GM11168 (cell line): ENCODE data around the gene KCNJ11.

Experiments used
- in situ Hi-C: fragments of 300-500 bp; cut with MboI; formaldehyde crosslinking; loops from one replicate; pipeline ENCODE4 v1.12.0; 2022; ENCODE audit warnings: low sequenced_read_pairs; ENCODE audit not compliant: unreplicated experiment

Gene KCNJ11

GRCh38 chr11:17410606-17411379 is 22.3 kb upstream of the KCNJ11 start:
- in situ Hi-C loops = no loop called here

GRCh38 chr11:17408641-17409040 is 20.2 kb upstream of the KCNJ11 start:
- in situ Hi-C loops = no loop called here

GRCh38 chr11:17408026-17408425 is 19.6 kb upstream of the KCNJ11 start:
- in situ Hi-C loops = no loop called here

- in situ Hi-C loops = no loop called here
These were observed 19.1 kb upstream of the KCNJ11 start for GRCh38 chr11:17407575-17407974.

GRCh38 chr11:17406818-17407149 is 18.3 kb upstream of the KCNJ11 start:
- in situ Hi-C loops = no loop called here

GRCh38 chr11:17406082-17406817 is 17.8 kb upstream of the KCNJ11 start:
- in situ Hi-C loops = no loop called here

GRCh38 chr11:17405232-17406005 is 17.0 kb upstream of the KCNJ11 start:
- in situ Hi-C loops = no loop called here

GRCh38 chr11:17403980-17404759 is 15.7 kb upstream of the KCNJ11 start:
- in situ Hi-C loops = no loop called here

GRCh38 chr11:17402486-17402885 is 14.0 kb upstream of the KCNJ11 start:
- in situ Hi-C loops = no loop called here

- in situ Hi-C loops = no loop called here
These were observed 13.4 kb upstream of the KCNJ11 start for GRCh38 chr11:17401841-17402240.

GRCh38 chr11:17401316-17401715 is 12.9 kb upstream of the KCNJ11 start:
- in situ Hi-C loops = no loop called here

- in situ Hi-C loops = no loop called here
These were observed 11.8 kb upstream of the KCNJ11 start for GRCh38 chr11:17400048-17400775.

GRCh38 chr11:17399236-17399635 is 10.8 kb upstream of the KCNJ11 start:
- in situ Hi-C loops = no loop called here

GRCh38 chr11:17397311-17398002 is 9.0 kb upstream of the KCNJ11 start:
- in situ Hi-C loops = no loop called here

GRCh38 chr11:17396598-17397310 is 8.3 kb upstream of the KCNJ11 start:
- in situ Hi-C loops = no loop called here

- in situ Hi-C loops = no loop called here
These were observed 7.5 kb upstream of the KCNJ11 start for GRCh38 chr11:17395978-17396377.

- in situ Hi-C loops = no loop called here
These were observed 7.1 kb upstream of the KCNJ11 start for GRCh38 chr11:17395554-17395961.

GRCh38 chr11:17394743-17395390 is 6.4 kb upstream of the KCNJ11 start:
- in situ Hi-C loops = no loop called here
